Heart left ventricle (tissue), 16 donors: Measurements from ENCODE around the gene CPA1. TPM values are rescaled to one million over a fixed set of nuclear protein-coding genes. Genes with fewer than 3 reads are reported as not detected.
"Not testable (repeated sequence)": the region's sequence is repeated elsewhere in the genome, so short reads cannot be mapped to it uniquely, and the experiment has no call there.

Source experiments
- ATAC-seq, 4 donors: fragments of 200-7000 bp; cut with Tn5 transposase; one replicate each; pipeline ENCODE4 v1.9.1; 2020 to 2022; ENCODE audit warnings: moderate library complexity in 4 of 4, mild to moderate bottlenecking in 3 of 4, moderate number of reproducible peaks in 1 of 4
- DNase-seq, 5 donors: peaks; one replicate each; pipeline ENCODE4 v3.0.0-alpha.2; 2020
- H3K27ac ChIP-seq, 12 donors: fragments of 200-600 bp; sonication (generic) in 4 of 12; one replicate each; pipeline versions ENCODE4 v1.5.0 to v1.8.0; 2016 to 2022; ENCODE audit warnings: mild to moderate bottlenecking in 2 of 12
- H3K27me3 ChIP-seq, 9 donors: fragments of 200-600 bp; sonication (generic) in 2 of 9; one replicate each; pipeline versions ENCODE4 v1.5.1 to v1.8.0; 2016 to 2022; ENCODE audit warnings: mild to moderate bottlenecking in 3 of 9
- H3K36me3 ChIP-seq, 9 donors: fragments of 200-600 bp; sonication (generic) in 2 of 9; one replicate each; pipeline versions ENCODE4 v1.5.0 to v1.8.0; 2018 to 2022; ENCODE audit warnings: mild to moderate bottlenecking in 2 of 9
- H3K4me1 ChIP-seq, 12 donors: fragments of 200-600 bp; sonication (generic) in 4 of 12; one replicate each; pipeline versions ENCODE4 v1.5.0 to v1.8.0; 2016 to 2022; ENCODE audit warnings: mild to moderate bottlenecking in 3 of 12
- H3K4me3 ChIP-seq, 12 donors: fragments of 200-600 bp; sonication (generic) in 4 of 12; one replicate each; pipeline versions ENCODE4 v1.5.0 to v1.8.0; 2017 to 2022; ENCODE audit warnings: mild to moderate bottlenecking in 9 of 12, moderate library complexity in 4 of 12
- H3K9me3 ChIP-seq, 12 donors: fragments of 200-600 bp; sonication (generic) in 4 of 12; one replicate each; pipeline versions ENCODE4 v1.5.0 to v1.8.0; 2016 to 2022; ENCODE audit warnings: mild to moderate bottlenecking in 1 of 12
- CTCF ChIP-seq, 12 donors: fragments of 200-600 bp; sonication (generic) in 4 of 12; IDR thresholded peaks; one replicate each; pipeline versions ENCODE4 v1.5.0 to v1.8.0; 2018 to 2022; ENCODE audit warnings: antibody characterized with exemption in 12 of 12, mild to moderate bottlenecking in 5 of 12
- POLR2A ChIP-seq, 2 donors: fragments of 450-650 bp; IDR thresholded peaks; one replicate each; pipeline ENCODE4 v1.6.1; 2017; ENCODE audit warnings: antibody characterized with exemption in 2 of 2, mild to moderate bottlenecking in 2 of 2, moderate library complexity in 2 of 2
- WGBS, 4 donors: extraction: QIAGEN DNeasy Blood & Tissue Kit in 2 of 4; methylation state at CpG; one replicate each; pipeline versions ENCODE4 v1.1.5 to v1.1.7; 2013 to 2018; 5-methylcytosine and 5-hydroxymethylcytosine counted together
- intact Hi-C, 10 donors: fragments of 100-400 bp; cut with DNase I; formaldehyde crosslinking; loops; one replicate each; pipeline versions ENCODE4 v1.11.1 to v1.14.2; 2022
- polyA plus RNA-seq, 2 donors: library from polyadenylated mRNA; stranded (reverse); fragments of 200-250 nt; gene quantifications; one replicate each; pipeline ENCODE4 v1.2.3, GENCODE V29; 2013
- total RNA-seq, 9 donors: library from RNA; depleted of rRNA in 2 of 9; stranded (reverse); fragments of >200 nt in 2 of 9; fragmentation: NEBNext Ultra II Directional in 3 of 9; extraction: Animal tissue kit (Norgen Biotek cat#: 25700) in 3 of 9; gene quantifications; one replicate each; pipeline versions ENCODE4 v1.1.0 to v1.2.4, GENCODE V29; 2016 to 2023
- donor health status: ischemic (EF 13 %, LVEDD 7.1; RV severe dilation, severe dysfunction).
- donor health status: healthy with polysubstance abuse.
- donor health status: DM: no; HTN: yes; CAD: no.
- donor health status: DM: no; HTN: no; CAD: no.
- donor health status: ischemic (EF 25% LVEDD 6.9; RV normal size, moderate dysfunction).
- donor health status: ischemic (EF 25% LVEDD 5.7; RV mildly dilated, moderate dysfunction).
- donor health status: healthy.
- donor health status: DM: yes; HTN: yes; CAD: no.
- donor health status: ischemic (EF 35%, LVEDD 5.7; RV mildly dilated, moderate dysfunction).
- donor health status: nonischemic (EF 11% LVEDD 7.7; RV severe dilation, severe dysfunction).
- donor health status: DM: yes; HTN: yes; CAD: no.
- donor health status: PGD.
- donor health status: ischemic (EF 29% LVEDD 5.4; RV normal size, mild dysfunction).
- donor health status: nonischemic (EF 23%, LVEDD 6.1; RV moderate dilation, normal function).

CPA1 gene
- total and polyA plus RNA-seq, 11 donors, result 0.29 to 3.8 (median 3.0) TPM; not detected in 5

GRCh38 chr7:130369831-130370550 lies 10.3 kb upstream of the CPA1 start:
- H3K27me3 ChIP-seq, result no peaks in the 10 kb centered on the region
- ATAC-seq (no peak), DNase-seq (no peak)
- H3K4me1 ChIP-seq, result peaks cover 0 to 54% (median 15%) of the 10 kb centered on the region in 12 donors
- H3K36me3 ChIP-seq, result no peaks in the 10 kb centered on the region
- no peak overlapping the region for H3K4me3 ChIP-seq
- intact Hi-C loops, result no loop called here
- H3K9me3 ChIP-seq, result no peaks in the 10 kb centered on the region
- TF ChIP-seq CTCF (IDR thresholded peaks at IDR 0.05), result no peak
- TF ChIP-seq POLR2A (IDR thresholded peaks at IDR 0.05), result no peak
- WGBS, 4 donors, result 61 to 82% (median 74%) methylated on average over 3 of the region's 3 CpGs
- H3K27ac ChIP-seq, result peak overlapping the region in 2 of 12 donors; percentile 43 to 61

GRCh38 chr7:130371046-130371445 lies 9.2 kb upstream of the CPA1 start:
- DNase-seq (no peak), ATAC-seq (no peak)
- peaks cover 0 to 54% (median 15%) of the 10 kb centered on the region in 12 donors for H3K4me1 ChIP-seq
- no peaks in the 10 kb centered on the region for H3K36me3 ChIP-seq
- TF ChIP-seq CTCF (IDR thresholded peaks at IDR 0.05), result no peak
- TF ChIP-seq POLR2A (IDR thresholded peaks at IDR 0.05), result no peak
- peaks cover 0 to 1% (median 0%) of the 10 kb centered on the region in 12 donors for H3K9me3 ChIP-seq
- H3K4me3 ChIP-seq, result no peak overlapping the region
- intact Hi-C loops, result no loop called here
- WGBS, 4 donors, result 82 to 90% (median 84%) methylated on average over 3 of the region's 3 CpGs
- H3K27me3 ChIP-seq, result no peaks in the 10 kb centered on the region
- peak overlapping the region in 3 of 12 donors; percentile 9 to 90 (median 19) for H3K27ac ChIP-seq

- no peak for ATAC-seq
- WGBS, 4 donors, result 88 to 91% (median 89%) methylated on average over 11 of the region's 11 CpGs
- Histone ChIP-seq H3K4me1 (peaks cover 0 to 54% (median 15%) of the 10 kb centered on the region in 12 donors), H3K9me3 (peaks cover 0 to 7% (median 0%) of the 10 kb centered on the region in 12 donors), H3K27ac (peak overlapping the region in 10 of 12 donors; percentile 64 to 91 (median 82)), H3K36me3 (no peaks in the 10 kb centered on the region), H3K4me3 (no peak overlapping the region), H3K27me3 (no peaks in the 10 kb centered on the region)
- TF ChIP-seq CTCF (IDR thresholded peaks at IDR 0.05) (no peak), POLR2A (IDR thresholded peaks at IDR 0.05) (no peak)
- intact Hi-C loops, result no loop called here
- no peak for DNase-seq
Measured at GRCh38 chr7:130372402-130373165, 7.7 kb upstream of the CPA1 start.

GRCh38 chr7:130374507-130374906 lies 5.8 kb upstream of the CPA1 start:
- Histone ChIP-seq H3K4me1 (peaks cover 0 to 46% (median 15%) of the 10 kb centered on the region in 12 donors), H3K36me3 (no peaks in the 10 kb centered on the region), H3K27ac (peak overlapping the region; percentile 49 to 91 (median 82)), H3K4me3 (no peak overlapping the region), H3K9me3 (peaks cover 0 to 7% (median 0%) of the 10 kb centered on the region in 12 donors), H3K27me3 (no peaks in the 10 kb centered on the region)
- TF ChIP-seq CTCF (IDR thresholded peaks at IDR 0.05) (no peak), POLR2A (IDR thresholded peaks at IDR 0.05) (no peak)
- DNase-seq (no peak), ATAC-seq (no peak)
- 96 to 99% (median 98%) methylated on average over 6 of the region's 6 CpGs for WGBS, 4 donors
- intact Hi-C loops, result no loop called here

- H3K27me3 ChIP-seq, DNase-seq, intact Hi-C loops, H3K36me3 ChIP-seq, ATAC-seq, H3K9me3 ChIP-seq, H3K27ac ChIP-seq, H3K4me3 ChIP-seq: not testable (repeated sequence)
- 53 to 100% (median 96%) methylated on average over 1 of the region's 1 CpG for WGBS, 4 donors
- H3K4me1 ChIP-seq, result peaks cover 0 to 35% (median 12%) of the 10 kb centered on the region in 12 donors
Measured at GRCh38 chr7:130376461-130376860, 3.8 kb upstream of the CPA1 start.
